Measurements from ENCODE around the gene CBFB. TPM values are rescaled to one million over a fixed set of nuclear protein-coding genes. Genes with fewer than 3 reads are reported as not detected.

Gene CBFB
- total and polyA plus RNA-seq, 2 of the 13 experiments (the other 11 are each of a cell fraction or from before 2014, with no cell fraction given), result 22.1 to 70.8 TPM

DNA sequence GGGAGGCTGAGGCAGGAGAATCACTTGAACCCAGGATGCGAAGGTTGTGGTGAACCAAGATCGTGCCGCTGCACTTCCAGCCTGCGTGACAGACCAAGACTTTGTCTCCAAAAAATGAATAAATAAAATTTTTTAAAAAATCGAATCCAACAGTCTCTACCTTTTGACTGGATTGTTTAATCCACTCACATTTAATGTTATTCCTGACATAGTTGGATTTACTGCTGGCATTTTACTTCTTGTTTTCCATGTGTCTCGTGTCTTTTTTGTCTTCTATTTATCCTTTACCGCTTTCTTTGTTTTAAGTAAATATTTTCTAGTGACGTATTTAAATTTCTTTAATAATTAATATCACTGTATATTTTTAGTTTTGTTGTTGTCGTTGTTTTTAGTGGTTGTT, 45.9 kb upstream of the CBFB start (continued):
- TF ChIP-seq E2F5 (CRISPR knock-in tag; conservative IDR thresholded peaks at IDR 0.05) (no peak), HMG20B (CRISPR knock-in tag; conservative IDR thresholded peaks at IDR 0.05) (no peak), PAF1 (CRISPR knock-in tag; IDR thresholded peaks at IDR 0.05) (no peak), SIN3A (IDR thresholded peaks at IDR 0.05; ENCODE audit: borderline replicate concordance, low read depth, low read length) (no peak), MTA3 (CRISPR knock-in tag; IDR thresholded peaks at IDR 0.05) (no peak), ZNF83 (CRISPR knock-in tag; IDR thresholded peaks at IDR 0.05; ENCODE audit: borderline replicate concordance) (no peak), MIER2 (CRISPR knock-in tag; IDR thresholded peaks at IDR 0.05) (no peak), RXRA (CRISPR knock-in tag; IDR thresholded peaks at IDR 0.05) (no peak), STAT5B (CRISPR knock-in tag; IDR thresholded peaks at IDR 0.05) (no peak), SALL1 (CRISPR knock-in tag; IDR thresholded peaks at IDR 0.05) (no peak), TEAD3 (CRISPR knock-in tag; optimal IDR thresholded peaks at IDR 0.05; ENCODE audit: borderline replicate concordance) (no peak), HNF1A (IDR thresholded peaks at IDR 0.05; ENCODE audit: low read depth) (no peak), HNF1A (CRISPR knock-in tag; IDR thresholded peaks at IDR 0.05; ENCODE audit: borderline replicate concordance) (no peak)
- TF ChIP-seq, protein P1, sequence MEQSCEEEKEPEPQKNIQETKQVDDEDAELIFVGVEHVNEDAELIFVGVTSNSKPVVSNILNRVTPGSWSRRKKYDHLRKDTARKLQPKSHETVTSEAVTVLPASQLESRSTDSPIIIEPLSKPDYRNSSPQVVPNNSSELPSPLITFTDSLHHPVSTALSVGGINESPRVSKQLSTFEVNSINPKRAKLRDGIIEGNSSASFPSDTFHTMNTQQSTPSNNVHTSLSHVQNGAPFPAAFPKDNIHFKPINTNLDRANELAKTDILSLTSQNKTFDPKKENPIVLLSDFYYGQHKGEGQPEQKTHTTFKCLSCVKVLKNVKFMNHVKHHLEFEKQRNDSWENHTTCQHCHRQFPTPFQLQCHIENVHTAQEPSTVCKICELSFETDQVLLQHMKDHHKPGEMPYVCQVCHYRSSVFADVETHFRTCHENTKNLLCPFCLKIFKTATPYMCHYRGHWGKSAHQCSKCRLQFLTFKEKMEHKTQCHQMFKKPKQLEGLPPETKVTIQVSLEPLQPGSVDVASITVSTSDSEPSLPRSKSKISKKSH (CRISPR knock-in tag; IDR thresholded peaks at IDR 0.05; ENCODE audit: borderline replicate concordance), result no peak
- TF ChIP-seq, protein P2, sequence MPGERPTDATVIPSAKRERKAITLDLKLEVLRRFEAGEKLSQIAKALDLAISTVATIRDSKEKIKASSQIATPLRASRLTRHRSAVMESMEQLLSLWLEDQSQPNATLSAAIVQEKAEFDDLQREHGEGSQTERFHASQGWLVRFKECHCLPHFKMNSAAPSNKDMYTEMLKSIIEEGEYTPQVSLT (CRISPR knock-in tag; IDR thresholded peaks at IDR 0.05; ENCODE audit: borderline replicate concordance, low read depth), result no peak
